Endodermal cell (in vitro differentiated cells): ENCODE results near the gene UBR7. TPM values are rescaled to one million over a fixed set of nuclear protein-coding genes. Genes with fewer than 3 reads are reported as not detected.

Source experiments
- DNase-seq: peaks from one replicate; pipeline ENCODE4 v3.0.0-alpha.2; 2017
- H3K27ac ChIP-seq: 2 replicates; pipeline ENCODE4 v1.5.1; 2013; ENCODE audit warnings: mild to moderate bottlenecking, low read depth, low read length, moderate library complexity
- H3K27me3 ChIP-seq: 2 replicates; pipeline ENCODE4 v1.6.1; 2013; ENCODE audit warnings: mild to moderate bottlenecking, low read length, moderate library complexity; ENCODE audit not compliant: insufficient read depth, control insufficient read depth, poor library complexity, severe bottlenecking
- H3K36me3 ChIP-seq: 2 replicates; pipeline ENCODE4 v1.7.0; 2013; ENCODE audit warnings: mild to moderate bottlenecking, low read length, moderate library complexity; ENCODE audit not compliant: control insufficient read depth, insufficient read depth
- H3K4me1 ChIP-seq: one replicate; pipeline ENCODE4 v1.7.0; 2013; ENCODE audit warnings: low read length; ENCODE audit not compliant: control insufficient read depth, insufficient read depth
- H3K4me3 ChIP-seq: 2 replicates; pipeline ENCODE4 v1.5.1; 2013; ENCODE audit warnings: mild to moderate bottlenecking, low read length, moderate library complexity
- H3K9ac ChIP-seq: 2 replicates; pipeline ENCODE4 v1.6.1; 2013; ENCODE audit warnings: mild to moderate bottlenecking, low read length, moderate library complexity; ENCODE audit not compliant: poor library complexity, severe bottlenecking; ENCODE audit errors: extremely low read depth
- H3K9me3 ChIP-seq: 2 replicates; pipeline ENCODE4 v1.6.1; 2013; ENCODE audit warnings: mild to moderate bottlenecking, low read length, moderate library complexity; ENCODE audit not compliant: control insufficient read depth
- H3K27ac Mint-ChIP-seq: 2 replicates; pipeline ENCODE4 v1.8.0; 2020; ENCODE audit warnings: mixed read lengths
- H3K27me3 Mint-ChIP-seq: 2 replicates; pipeline ENCODE4 v1.8.0; 2021; ENCODE audit warnings: mild to moderate bottlenecking, mixed read lengths; ENCODE audit not compliant: insufficient read depth
- H3K36me3 Mint-ChIP-seq: 2 replicates; pipeline ENCODE4 v1.8.0; 2020; ENCODE audit warnings: low read depth, mixed read lengths
- H3K4me1 Mint-ChIP-seq: 2 replicates; pipeline ENCODE4 v1.8.0; 2020; ENCODE audit warnings: mixed read lengths
- H3K4me3 Mint-ChIP-seq: 2 replicates; pipeline ENCODE4 v1.8.0; 2020; ENCODE audit warnings: mild to moderate bottlenecking, moderate library complexity, mixed read lengths
- H3K9me3 Mint-ChIP-seq: 2 replicates; pipeline ENCODE4 v1.8.0; 2020; ENCODE audit warnings: mild to moderate bottlenecking, mixed read lengths
- CTCF ChIP-seq: fragments of 200-600 bp; sonication (generic); conservative IDR thresholded peaks from 2 replicates; pipeline ENCODE4 v1.5.0; 2021; ENCODE audit warnings: antibody characterized with exemption, mild to moderate bottlenecking
- WGBS, 2 experiments: methylation state at CpG; one replicate each; pipeline versions ENCODE4 v1.1.5 to v1.1.7; 2013; ENCODE audit warnings: missing lambda C conversion rate in 2 of 2, mixed read lengths in 1 of 2; ENCODE audit not compliant: insufficient coverage in 1 of 2, insufficient read length in 1 of 2; 5-methylcytosine and 5-hydroxymethylcytosine counted together
- total RNA-seq, 2 donors: library from RNA; stranded (reverse); fragmentation: NEBNext Ultra II Directional in 1 of 2; extraction: Animal tissue kit (Norgen Biotek cat#: 25700) in 1 of 2; gene quantifications; 2 replicates in 1 of 2; 3 replicates in 1 of 2; pipeline ENCODE4 v1.2.1, GENCODE V29; 2021

Gene UBR7
- total RNA-seq, 2 donors from 2014 or later: 25.0 to 25.6 TPM

- peaks cover 6% of the 10 kb centered on the region for H3K36me3 ChIP-seq
- no peak overlapping the region for H3K9ac ChIP-seq
- H3K27me3 ChIP-seq: no peaks in the 10 kb centered on the region
- H3K4me3 ChIP-seq: no peak overlapping the region
- Mint-ChIP-seq H3K4me3 (no peak overlapping the region), H3K27ac (peak overlapping the region; percentile 5), H3K9me3 (no peaks in the 10 kb centered on the region), H3K4me1 (no peaks in the 10 kb centered on the region), H3K36me3 (peaks cover under 1% of the 10 kb centered on the region), H3K27me3 (no peaks in the 10 kb centered on the region)
- no peak for DNase-seq
- 75 to 91% methylated on average over 8 to 10 of the region's 10 CpGs for WGBS, 2 experiments
- H3K9me3 ChIP-seq: no peaks in the 10 kb centered on the region
- no peak overlapping the region for H3K27ac ChIP-seq
- no peak for TF ChIP-seq CTCF
- no peaks in the 10 kb centered on the region for H3K4me1 ChIP-seq
Observed at GRCh38 chr14:93234798-93235197, 27.7 kb downstream of the UBR7 start.

GRCh38 chr14:93239869-93240677, 33.0 kb downstream of the UBR7 start:
- Histone ChIP-seq H3K4me1 (no peaks in the 10 kb centered on the region), H3K27ac (no peak overlapping the region), H3K36me3 (peaks cover 51% of the 10 kb centered on the region), H3K9ac (no peak overlapping the region), H3K9me3 (no peaks in the 10 kb centered on the region), H3K27me3 (no peaks in the 10 kb centered on the region), H3K4me3 (no peak overlapping the region)
- no peak overlapping the region for H3K4me3 Mint-ChIP-seq
- WGBS, 2 experiments: 95 to 96% methylated on average over 20 to 22 of the region's 25 CpGs
- TF ChIP-seq CTCF: no peak
- H3K27me3 Mint-ChIP-seq: no peaks in the 10 kb centered on the region
- H3K36me3 Mint-ChIP-seq: peaks cover 39% of the 10 kb centered on the region
- H3K27ac Mint-ChIP-seq: no peak overlapping the region
- no peaks in the 10 kb centered on the region for H3K9me3 Mint-ChIP-seq
- DNase-seq: no peak
- no peaks in the 10 kb centered on the region for H3K4me1 Mint-ChIP-seq

- Histone ChIP-seq H3K4me3 (no peak overlapping the region), H3K27me3 (no peaks in the 10 kb centered on the region), H3K9ac (no peak overlapping the region), H3K4me1 (no peaks in the 10 kb centered on the region), H3K27ac (no peak overlapping the region), H3K9me3 (no peaks in the 10 kb centered on the region), H3K36me3 (peaks cover 57% of the 10 kb centered on the region)
- Mint-ChIP-seq H3K27ac (no peak overlapping the region), H3K4me3 (no peak overlapping the region), H3K36me3 (peaks cover 45% of the 10 kb centered on the region), H3K27me3 (no peaks in the 10 kb centered on the region), H3K4me1 (no peaks in the 10 kb centered on the region), H3K9me3 (no peaks in the 10 kb centered on the region)
- TF ChIP-seq CTCF: no peak
- no peak for DNase-seq
- 92 to 100% methylated on average over 2 to 3 of the region's 3 CpGs for WGBS, 2 experiments
Observed at GRCh38 chr14:93240678-93241000, 33.6 kb downstream of the UBR7 start.
